Liver (tissue), 9 donors: ENCODE results near the gene VWC2. TPM values are rescaled to one million over a fixed set of nuclear protein-coding genes. Genes with fewer than 3 reads are reported as not detected.

Experiments used
- DNase-seq: peaks from one replicate; pipeline ENCODE4 v3.0.0-alpha.2; 2017; ENCODE audit warnings: low spot score
- H3K27ac ChIP-seq, 2 donors: one replicate each; pipeline ENCODE4 v1.7.0; 2013; ENCODE audit warnings: inconsistent platforms in 2 of 2, low read length in 2 of 2, control low read depth in 1 of 2, low read depth in 1 of 2, mild to moderate bottlenecking in 1 of 2
- H3K27me3 ChIP-seq, 4 donors: one replicate each; pipeline versions ENCODE4 v1.6.1 to v1.7.0; 2013; ENCODE audit warnings: low read length in 3 of 4, inconsistent platforms in 1 of 4, mild to moderate bottlenecking in 1 of 4, moderate library complexity in 1 of 4; ENCODE audit not compliant: control insufficient read depth in 4 of 4, insufficient read depth in 4 of 4
- H3K36me3 ChIP-seq, 4 donors: one replicate each; pipeline versions ENCODE4 v1.6.1 to v1.7.0; 2013; ENCODE audit warnings: low read length in 3 of 4, mild to moderate bottlenecking in 3 of 4, low read depth in 1 of 4, moderate library complexity in 1 of 4; ENCODE audit not compliant: control insufficient read depth in 4 of 4, insufficient read depth in 3 of 4
- H3K4me1 ChIP-seq, 4 donors: one replicate each; pipeline versions ENCODE4 v1.6.1 to v1.7.0; 2013; ENCODE audit warnings: low read length in 3 of 4, mild to moderate bottlenecking in 3 of 4, moderate library complexity in 1 of 4; ENCODE audit not compliant: control insufficient read depth in 4 of 4, insufficient read depth in 4 of 4
- H3K4me3 ChIP-seq, 3 donors: one replicate each; pipeline versions ENCODE4 v1.6.1 to v1.7.0; 2013; ENCODE audit warnings: low read length in 3 of 3, control low read depth in 1 of 3, low read depth in 1 of 3, mild to moderate bottlenecking in 1 of 3
- H3K9ac ChIP-seq, 2 donors: one replicate each; pipeline ENCODE4 v1.7.0; 2013; ENCODE audit warnings: low read length in 2 of 2, mild to moderate bottlenecking in 2 of 2, moderate library complexity in 2 of 2, control low read depth in 1 of 2, low read depth in 1 of 2
- H3K9me3 ChIP-seq, 4 donors: one replicate each; pipeline versions ENCODE4 v1.6.1 to v1.7.0; 2013; ENCODE audit warnings: low read length in 3 of 4; ENCODE audit not compliant: control insufficient read depth in 4 of 4
- EGR1 ChIP-seq, 2 donors: IDR thresholded peaks; 2 replicates each; pipeline ENCODE4 v1.6.1; 2016 to 2018; ENCODE audit warnings: antibody characterized with exemption in 2 of 2, low read depth in 2 of 2
- GABPA ChIP-seq, 2 donors: IDR thresholded peaks in 1 of 2; conservative IDR thresholded peaks in 1 of 2; 2 replicates each; pipeline ENCODE4 v1.6.1; 2016; ENCODE audit warnings: antibody characterized with exemption in 2 of 2, mild to moderate bottlenecking in 1 of 2, moderate library complexity in 1 of 2
- HNF4G ChIP-seq: IDR thresholded peaks from 2 replicates; pipeline ENCODE4 v1.6.1; 2016; ENCODE audit warnings: antibody characterized with exemption
- MAX ChIP-seq: IDR thresholded peaks from 2 replicates; pipeline ENCODE4 v1.6.1; 2016; ENCODE audit warnings: antibody characterized with exemption
- NR2F2 ChIP-seq: IDR thresholded peaks from 2 replicates; pipeline ENCODE4 v1.6.1; 2016; ENCODE audit warnings: antibody characterized with exemption
- RAD21 ChIP-seq, 2 donors: IDR thresholded peaks; 2 replicates each; pipeline ENCODE4 v1.6.1; 2016; ENCODE audit warnings: antibody characterized with exemption in 2 of 2, mild to moderate bottlenecking in 2 of 2
- REST ChIP-seq: IDR thresholded peaks from 2 replicates; pipeline ENCODE4 v1.6.1; 2016; ENCODE audit warnings: antibody characterized with exemption, mild to moderate bottlenecking
- TAF1 ChIP-seq: conservative IDR thresholded peaks from 2 replicates; pipeline ENCODE4 v1.6.1; 2016; ENCODE audit warnings: antibody characterized with exemption, mild to moderate bottlenecking
- WGBS: extraction: QIAGEN DNeasy Blood & Tissue Kit; methylation state at CpG from one replicate; pipeline ENCODE4 v1.1.7; 2013; 5-methylcytosine and 5-hydroxymethylcytosine counted together
- polyA plus RNA-seq, 2 donors: library from polyadenylated mRNA; stranded (reverse) in 1 of 2; unstranded in 1 of 2; fragments of 200-250 nt in 1 of 2; fragments of >200 nt in 1 of 2; fragmentation: Nextera tagmentation in 1 of 2; extraction: Ambion mirVana in 1 of 2; gene quantifications; one replicate each; pipeline versions ENCODE4 v1.2.1 to v1.2.3, GENCODE V29; 2013 to 2015
- total RNA-seq, 2 donors: library from RNA; depleted of rRNA; stranded (reverse); fragments of >200 nt; gene quantifications; one replicate each; pipeline ENCODE4 v1.2.3, GENCODE V29; 2014
- TF ChIP-seq, protein P1 (sequence below): IDR thresholded peaks from 2 replicates; pipeline ENCODE4 v1.6.1; 2016; ENCODE audit warnings: antibody characterized with exemption
- TF ChIP-seq, protein P2 (sequence below): IDR thresholded peaks from 2 replicates; pipeline ENCODE4 v1.6.1; 2016; ENCODE audit warnings: antibody characterized with exemption
- donor health status: healthy.
- donor health status: healthy.
- donor health status: healthy.
- donor health status: healthy.
- donor health status: healthy.

The VWC2 gene
- total and polyA plus RNA-seq, 4 donors, result not detected

GRCh38 chr7:49878089-49878488 is 104.7 kb downstream of the VWC2 start:
- H3K27me3 ChIP-seq, result peaks cover 0 to 2% (median 0%) of the 10 kb centered on the region in 4 donors
- no peak overlapping the region for H3K27ac ChIP-seq
- no peaks in the 10 kb centered on the region for H3K9me3 ChIP-seq
- no peak overlapping the region for H3K9ac ChIP-seq
- H3K4me1 ChIP-seq, result no peaks in the 10 kb centered on the region
- H3K4me3 ChIP-seq, result no peak overlapping the region
- H3K36me3 ChIP-seq, result no peaks in the 10 kb centered on the region
- DNase-seq, result no peak
- 18% methylated on average over 2 of the region's 2 CpGs for WGBS
- TF ChIP-seq, protein P1, sequence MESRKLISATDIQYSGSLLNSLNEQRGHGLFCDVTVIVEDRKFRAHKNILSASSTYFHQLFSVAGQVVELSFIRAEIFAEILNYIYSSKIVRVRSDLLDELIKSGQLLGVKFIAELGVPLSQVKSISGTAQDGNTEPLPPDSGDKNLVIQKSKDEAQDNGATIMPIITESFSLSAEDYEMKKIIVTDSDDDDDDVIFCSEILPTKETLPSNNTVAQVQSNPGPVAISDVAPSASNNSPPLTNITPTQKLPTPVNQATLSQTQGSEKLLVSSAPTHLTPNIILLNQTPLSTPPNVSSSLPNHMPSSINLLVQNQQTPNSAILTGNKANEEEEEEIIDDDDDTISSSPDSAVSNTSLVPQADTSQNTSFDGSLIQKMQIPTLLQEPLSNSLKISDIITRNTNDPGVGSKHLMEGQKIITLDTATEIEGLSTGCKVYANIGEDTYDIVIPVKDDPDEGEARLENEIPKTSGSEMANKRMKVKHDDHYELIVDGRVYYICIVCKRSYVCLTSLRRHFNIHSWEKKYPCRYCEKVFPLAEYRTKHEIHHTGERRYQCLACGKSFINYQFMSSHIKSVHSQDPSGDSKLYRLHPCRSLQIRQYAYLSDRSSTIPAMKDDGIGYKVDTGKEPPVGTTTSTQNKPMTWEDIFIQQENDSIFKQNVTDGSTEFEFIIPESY, result no peak
- no peak for TF ChIP-seq REST

DNA sequence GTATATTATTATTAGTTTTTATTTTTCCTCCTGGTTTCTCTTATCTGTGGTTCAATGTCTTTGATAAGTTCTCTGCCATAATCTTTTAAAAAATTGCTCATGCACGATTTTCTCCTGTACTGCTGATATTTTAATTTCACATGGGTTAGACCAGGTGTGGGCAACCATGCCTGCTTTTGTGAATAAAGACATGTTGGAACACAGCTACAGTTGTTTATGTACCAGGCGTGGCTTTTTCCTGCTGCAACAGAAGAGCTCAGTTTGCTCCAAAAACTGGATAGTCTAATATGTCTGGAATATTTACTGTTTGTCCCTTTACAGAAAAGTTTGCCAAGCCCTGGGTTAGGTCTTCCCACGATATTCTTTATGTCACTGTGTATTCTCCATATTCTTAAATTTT is 105.2 kb downstream of the VWC2 start:
- Histone ChIP-seq H3K27ac (no peak overlapping the region), H3K27me3 (peaks cover 0 to 2% (median 0%) of the 10 kb centered on the region in 4 donors), H3K4me3 (no peak overlapping the region), H3K4me1 (no peaks in the 10 kb centered on the region), H3K9ac (no peak overlapping the region), H3K36me3 (no peaks in the 10 kb centered on the region), H3K9me3 (no peaks in the 10 kb centered on the region)
- TF ChIP-seq, protein P2, sequence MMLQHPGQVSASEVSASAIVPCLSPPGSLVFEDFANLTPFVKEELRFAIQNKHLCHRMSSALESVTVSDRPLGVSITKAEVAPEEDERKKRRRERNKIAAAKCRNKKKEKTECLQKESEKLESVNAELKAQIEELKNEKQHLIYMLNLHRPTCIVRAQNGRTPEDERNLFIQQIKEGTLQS, result no peak
- TF ChIP-seq, protein P1, result no peak
- TF ChIP-seq TAF1 (no peak), GABPA (IDR thresholded peaks at IDR 0.05 in 1 of 2, conservative IDR thresholded peaks at IDR 0.05 in 1 of 2) (no peak), RAD21 (IDR thresholded peaks at IDR 0.05) (no peak)
- DNase-seq, result no peak
- WGBS, result 44% methylated on average over 3 of the region's 3 CpGs

- Histone ChIP-seq H3K27ac (no peak overlapping the region), H3K4me1 (no peaks in the 10 kb centered on the region), H3K27me3 (peaks cover 0 to 2% (median 0%) of the 10 kb centered on the region in 4 donors), H3K9ac (no peak overlapping the region), H3K9me3 (peaks cover 0 to 3% (median 0%) of the 10 kb centered on the region in 4 donors), H3K4me3 (no peak overlapping the region), H3K36me3 (peaks cover 0 to 1% (median 0%) of the 10 kb centered on the region in 4 donors)
- TF ChIP-seq MAX (no peak), GABPA (IDR thresholded peaks at IDR 0.05 in 1 of 2, conservative IDR thresholded peaks at IDR 0.05 in 1 of 2) (no peak), RAD21 (IDR thresholded peaks at IDR 0.05) (no peak), EGR1 (IDR thresholded peaks at IDR 0.05; ENCODE audit: low read depth in 2 of 2) (no peak), NR2F2 (no peak), REST (no peak), HNF4G (no peak)
- TF ChIP-seq, protein P2, result no peak
- WGBS, result 73% methylated on average over 1 of the region's 1 CpG
- DNase-seq, result no peak
These were observed 110.5 kb downstream of the VWC2 start for GRCh38 chr7:49883933-49884332.
